GM23338 (cell line): ENCODE results near the gene ZNF611.
"Not testable (repeated sequence)": the region's sequence is repeated elsewhere in the genome, so short reads cannot be mapped to it uniquely, and the experiment has no call there.

Experiments
- CREB1 ChIP-seq: fragments of 250-450 bp; sonication (Bioruptor Pico); IDR thresholded peaks from 2 replicates; pipeline ENCODE4 v1.5.0; 2020; ENCODE audit warnings: low read depth, mild to moderate bottlenecking, moderate library complexity
- EZH2 ChIP-seq: fragments of 200-600 bp; sonication (generic); IDR thresholded peaks from one replicate; pipeline ENCODE4 v1.8.0; 2017; ENCODE audit warnings: antibody characterized with exemption, mild to moderate bottlenecking, low read depth; ENCODE audit not compliant: unreplicated experiment
- EZH2phosphoT487 ChIP-seq: fragments of 200-600 bp; sonication (generic); IDR thresholded peaks from one replicate; pipeline ENCODE4 v1.8.1; 2018; ENCODE audit warnings: antibody characterized with exemption; ENCODE audit not compliant: unreplicated experiment
- JUNB ChIP-seq: IDR thresholded peaks from one replicate; pipeline ENCODE4 v1.6.1; 2016; ENCODE audit warnings: antibody characterized with exemption; ENCODE audit not compliant: unreplicated experiment
- NANOG ChIP-seq: IDR thresholded peaks from 2 replicates; pipeline ENCODE4 v1.6.1; 2016; ENCODE audit warnings: antibody characterized with exemption, borderline replicate concordance
- POLR2AphosphoS5 ChIP-seq: IDR thresholded peaks from 2 replicates; pipeline ENCODE4 v1.6.1; 2016; ENCODE audit warnings: antibody characterized with exemption, low read depth
- STAT1 ChIP-seq: IDR thresholded peaks from one replicate; pipeline ENCODE4 v1.6.1; 2016; ENCODE audit warnings: antibody characterized with exemption; ENCODE audit not compliant: unreplicated experiment
- ZNF114 ChIP-seq: fragments of 250-450 bp; sonication (Bioruptor Pico); IDR thresholded peaks from 2 replicates; pipeline ENCODE4 v1.5.0; 2020; ENCODE audit warnings: mild to moderate bottlenecking, moderate library complexity
- ZNF331 ChIP-seq: fragments of 250-450 bp; sonication (Bioruptor Pico); IDR thresholded peaks from 2 replicates; pipeline ENCODE4 v1.5.0; 2020; ENCODE audit warnings: low read depth, mild to moderate bottlenecking, moderate library complexity
- TF ChIP-seq, protein P1 (sequence below), 2 experiments: fragments of 200-600 bp in 1 of 2; sonication (generic) in 1 of 2; conservative IDR thresholded peaks; 2 replicates each; pipeline versions ENCODE4 v1.5.1 to v1.6.1; 2016 to 2017; ENCODE audit warnings: antibody characterized with exemption in 2 of 2, low read depth in 2 of 2, mild to moderate bottlenecking in 2 of 2, moderate library complexity in 1 of 2
- TF ChIP-seq, protein P2 (sequence below): IDR thresholded peaks from one replicate; pipeline ENCODE4 v1.6.1; 2018; ENCODE audit warnings: antibody characterized with exemption; ENCODE audit not compliant: unreplicated experiment
- TF ChIP-seq, protein P3 (sequence below): fragments of 250-450 bp; sonication (Bioruptor Pico); IDR thresholded peaks from 2 replicates; pipeline ENCODE4 v1.5.0; 2020; ENCODE audit warnings: mild to moderate bottlenecking, moderate library complexity
- TF ChIP-seq, protein P4 (sequence below): IDR thresholded peaks from 2 replicates; pipeline ENCODE4 v1.6.1; 2016; ENCODE audit warnings: antibody characterized with exemption

DNA sequence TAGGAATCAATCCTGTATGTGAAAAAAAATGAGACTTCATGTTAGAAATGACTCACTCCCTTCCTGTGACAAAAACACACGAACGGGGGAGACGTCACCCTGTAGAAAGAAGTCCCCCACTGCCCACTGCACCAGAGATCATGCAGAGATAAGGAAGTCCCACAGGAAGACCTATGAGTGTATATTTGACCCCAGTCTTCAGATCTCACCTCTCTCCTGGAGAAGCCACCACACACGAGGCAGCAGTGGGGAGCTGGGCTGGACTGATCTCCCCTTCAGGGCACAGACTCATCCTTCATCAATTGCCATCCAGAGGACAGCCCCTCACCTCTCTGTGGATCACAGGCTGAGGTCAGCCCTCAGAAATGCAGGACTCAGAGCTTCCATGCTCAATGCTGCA, 18.9 kb downstream of the ZNF611 start:
- TF ChIP-seq, protein P1, sequence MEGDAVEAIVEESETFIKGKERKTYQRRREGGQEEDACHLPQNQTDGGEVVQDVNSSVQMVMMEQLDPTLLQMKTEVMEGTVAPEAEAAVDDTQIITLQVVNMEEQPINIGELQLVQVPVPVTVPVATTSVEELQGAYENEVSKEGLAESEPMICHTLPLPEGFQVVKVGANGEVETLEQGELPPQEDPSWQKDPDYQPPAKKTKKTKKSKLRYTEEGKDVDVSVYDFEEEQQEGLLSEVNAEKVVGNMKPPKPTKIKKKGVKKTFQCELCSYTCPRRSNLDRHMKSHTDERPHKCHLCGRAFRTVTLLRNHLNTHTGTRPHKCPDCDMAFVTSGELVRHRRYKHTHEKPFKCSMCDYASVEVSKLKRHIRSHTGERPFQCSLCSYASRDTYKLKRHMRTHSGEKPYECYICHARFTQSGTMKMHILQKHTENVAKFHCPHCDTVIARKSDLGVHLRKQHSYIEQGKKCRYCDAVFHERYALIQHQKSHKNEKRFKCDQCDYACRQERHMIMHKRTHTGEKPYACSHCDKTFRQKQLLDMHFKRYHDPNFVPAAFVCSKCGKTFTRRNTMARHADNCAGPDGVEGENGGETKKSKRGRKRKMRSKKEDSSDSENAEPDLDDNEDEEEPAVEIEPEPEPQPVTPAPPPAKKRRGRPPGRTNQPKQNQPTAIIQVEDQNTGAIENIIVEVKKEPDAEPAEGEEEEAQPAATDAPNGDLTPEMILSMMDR (conservative IDR thresholded peaks at IDR 0.05; ENCODE audit: low read depth in 2 of 2) = not testable (repeated sequence)
- TF ChIP-seq POLR2AphosphoS5, JUNB, EZH2, CREB1, EZH2phosphoT487, NANOG, ZNF331, STAT1, ZNF114: not testable (repeated sequence)
- TF ChIP-seq, protein P2, sequence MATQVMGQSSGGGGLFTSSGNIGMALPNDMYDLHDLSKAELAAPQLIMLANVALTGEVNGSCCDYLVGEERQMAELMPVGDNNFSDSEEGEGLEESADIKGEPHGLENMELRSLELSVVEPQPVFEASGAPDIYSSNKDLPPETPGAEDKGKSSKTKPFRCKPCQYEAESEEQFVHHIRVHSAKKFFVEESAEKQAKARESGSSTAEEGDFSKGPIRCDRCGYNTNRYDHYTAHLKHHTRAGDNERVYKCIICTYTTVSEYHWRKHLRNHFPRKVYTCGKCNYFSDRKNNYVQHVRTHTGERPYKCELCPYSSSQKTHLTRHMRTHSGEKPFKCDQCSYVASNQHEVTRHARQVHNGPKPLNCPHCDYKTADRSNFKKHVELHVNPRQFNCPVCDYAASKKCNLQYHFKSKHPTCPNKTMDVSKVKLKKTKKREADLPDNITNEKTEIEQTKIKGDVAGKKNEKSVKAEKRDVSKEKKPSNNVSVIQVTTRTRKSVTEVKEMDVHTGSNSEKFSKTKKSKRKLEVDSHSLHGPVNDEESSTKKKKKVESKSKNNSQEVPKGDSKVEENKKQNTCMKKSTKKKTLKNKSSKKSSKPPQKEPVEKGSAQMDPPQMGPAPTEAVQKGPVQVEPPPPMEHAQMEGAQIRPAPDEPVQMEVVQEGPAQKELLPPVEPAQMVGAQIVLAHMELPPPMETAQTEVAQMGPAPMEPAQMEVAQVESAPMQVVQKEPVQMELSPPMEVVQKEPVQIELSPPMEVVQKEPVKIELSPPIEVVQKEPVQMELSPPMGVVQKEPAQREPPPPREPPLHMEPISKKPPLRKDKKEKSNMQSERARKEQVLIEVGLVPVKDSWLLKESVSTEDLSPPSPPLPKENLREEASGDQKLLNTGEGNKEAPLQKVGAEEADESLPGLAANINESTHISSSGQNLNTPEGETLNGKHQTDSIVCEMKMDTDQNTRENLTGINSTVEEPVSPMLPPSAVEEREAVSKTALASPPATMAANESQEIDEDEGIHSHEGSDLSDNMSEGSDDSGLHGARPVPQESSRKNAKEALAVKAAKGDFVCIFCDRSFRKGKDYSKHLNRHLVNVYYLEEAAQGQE = not testable (repeated sequence)
- TF ChIP-seq, protein P3, sequence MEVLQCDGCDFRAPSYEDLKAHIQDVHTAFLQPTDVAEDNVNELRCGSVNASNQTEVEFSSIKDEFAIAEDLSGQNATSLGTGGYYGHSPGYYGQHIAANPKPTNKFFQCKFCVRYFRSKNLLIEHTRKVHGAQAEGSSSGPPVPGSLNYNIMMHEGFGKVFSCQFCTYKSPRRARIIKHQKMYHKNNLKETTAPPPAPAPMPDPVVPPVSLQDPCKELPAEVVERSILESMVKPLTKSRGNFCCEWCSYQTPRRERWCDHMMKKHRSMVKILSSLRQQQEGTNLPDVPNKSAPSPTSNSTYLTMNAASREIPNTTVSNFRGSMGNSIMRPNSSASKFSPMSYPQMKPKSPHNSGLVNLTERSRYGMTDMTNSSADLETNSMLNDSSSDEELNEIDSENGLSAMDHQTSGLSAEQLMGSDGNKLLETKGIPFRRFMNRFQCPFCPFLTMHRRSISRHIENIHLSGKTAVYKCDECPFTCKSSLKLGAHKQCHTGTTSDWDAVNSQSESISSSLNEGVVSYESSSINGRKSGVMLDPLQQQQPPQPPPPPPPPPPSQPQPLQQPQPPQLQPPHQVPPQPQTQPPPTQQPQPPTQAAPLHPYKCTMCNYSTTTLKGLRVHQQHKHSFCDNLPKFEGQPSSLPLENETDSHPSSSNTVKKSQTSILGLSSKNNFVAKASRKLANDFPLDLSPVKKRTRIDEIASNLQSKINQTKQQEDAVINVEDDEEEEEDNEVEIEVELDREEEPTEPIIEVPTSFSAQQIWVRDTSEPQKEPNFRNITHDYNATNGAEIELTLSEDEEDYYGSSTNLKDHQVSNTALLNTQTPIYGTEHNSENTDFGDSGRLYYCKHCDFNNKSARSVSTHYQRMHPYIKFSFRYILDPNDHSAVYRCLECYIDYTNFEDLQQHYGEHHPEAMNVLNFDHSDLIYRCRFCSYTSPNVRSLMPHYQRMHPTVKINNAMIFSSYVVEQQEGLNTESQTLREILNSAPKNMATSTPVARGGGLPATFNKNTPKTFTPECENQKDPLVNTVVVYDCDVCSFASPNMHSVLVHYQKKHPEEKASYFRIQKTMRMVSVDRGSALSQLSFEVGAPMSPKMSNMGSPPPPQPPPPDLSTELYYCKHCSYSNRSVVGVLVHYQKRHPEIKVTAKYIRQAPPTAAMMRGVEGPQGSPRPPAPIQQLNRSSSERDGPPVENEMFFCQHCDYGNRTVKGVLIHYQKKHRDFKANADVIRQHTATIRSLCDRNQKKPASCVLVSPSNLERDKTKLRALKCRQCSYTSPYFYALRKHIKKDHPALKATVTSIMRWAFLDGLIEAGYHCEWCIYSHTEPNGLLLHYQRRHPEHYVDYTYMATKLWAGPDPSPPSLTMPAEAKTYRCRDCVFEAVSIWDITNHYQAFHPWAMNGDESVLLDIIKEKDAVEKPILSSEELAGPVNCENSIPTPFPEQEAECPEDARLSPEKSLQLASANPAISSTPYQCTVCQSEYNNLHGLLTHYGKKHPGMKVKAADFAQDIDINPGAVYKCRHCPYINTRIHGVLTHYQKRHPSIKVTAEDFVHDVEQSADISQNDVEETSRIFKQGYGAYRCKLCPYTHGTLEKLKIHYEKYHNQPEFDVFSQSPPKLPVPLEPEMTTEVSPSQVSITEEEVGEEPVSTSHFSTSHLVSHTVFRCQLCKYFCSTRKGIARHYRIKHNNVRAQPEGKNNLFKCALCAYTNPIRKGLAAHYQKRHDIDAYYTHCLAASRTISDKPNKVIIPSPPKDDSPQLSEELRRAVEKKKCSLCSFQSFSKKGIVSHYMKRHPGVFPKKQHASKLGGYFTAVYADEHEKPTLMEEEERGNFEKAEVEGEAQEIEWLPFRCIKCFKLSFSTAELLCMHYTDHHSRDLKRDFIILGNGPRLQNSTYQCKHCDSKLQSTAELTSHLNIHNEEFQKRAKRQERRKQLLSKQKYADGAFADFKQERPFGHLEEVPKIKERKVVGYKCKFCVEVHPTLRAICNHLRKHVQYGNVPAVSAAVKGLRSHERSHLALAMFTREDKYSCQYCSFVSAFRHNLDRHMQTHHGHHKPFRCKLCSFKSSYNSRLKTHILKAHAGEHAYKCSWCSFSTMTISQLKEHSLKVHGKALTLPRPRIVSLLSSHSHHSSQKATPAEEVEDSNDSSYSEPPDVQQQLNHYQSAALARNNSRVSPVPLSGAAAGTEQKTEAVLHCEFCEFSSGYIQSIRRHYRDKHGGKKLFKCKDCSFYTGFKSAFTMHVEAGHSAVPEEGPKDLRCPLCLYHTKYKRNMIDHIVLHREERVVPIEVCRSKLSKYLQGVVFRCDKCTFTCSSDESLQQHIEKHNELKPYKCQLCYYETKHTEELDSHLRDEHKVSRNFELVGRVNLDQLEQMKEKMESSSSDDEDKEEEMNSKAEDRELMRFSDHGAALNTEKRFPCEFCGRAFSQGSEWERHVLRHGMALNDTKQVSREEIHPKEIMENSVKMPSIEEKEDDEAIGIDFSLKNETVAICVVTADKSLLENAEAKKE (CRISPR knock-in tag) = not testable (repeated sequence)
- TF ChIP-seq, protein P4, sequence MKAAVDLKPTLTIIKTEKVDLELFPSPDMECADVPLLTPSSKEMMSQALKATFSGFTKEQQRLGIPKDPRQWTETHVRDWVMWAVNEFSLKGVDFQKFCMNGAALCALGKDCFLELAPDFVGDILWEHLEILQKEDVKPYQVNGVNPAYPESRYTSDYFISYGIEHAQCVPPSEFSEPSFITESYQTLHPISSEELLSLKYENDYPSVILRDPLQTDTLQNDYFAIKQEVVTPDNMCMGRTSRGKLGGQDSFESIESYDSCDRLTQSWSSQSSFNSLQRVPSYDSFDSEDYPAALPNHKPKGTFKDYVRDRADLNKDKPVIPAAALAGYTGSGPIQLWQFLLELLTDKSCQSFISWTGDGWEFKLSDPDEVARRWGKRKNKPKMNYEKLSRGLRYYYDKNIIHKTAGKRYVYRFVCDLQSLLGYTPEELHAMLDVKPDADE = not testable (repeated sequence)
